Hippocampal formation (tissue), 2 donors: ENCODE results near the gene DPCD.
"Not testable (repeated sequence)": the region's sequence is repeated elsewhere in the genome, so short reads cannot be mapped to it uniquely, and the experiment has no call there.

Source experiments
- DNase-seq, 2 donors: peaks; one replicate each; lab custom pipeline; 2025; lab: John Stamatoyannopoulos, UW

DPCD gene

GRCh38 chr10:101585841-101586240 is 2.3 kb upstream of the DPCD start:
- DNase-seq = no peak

GRCh38 chr10:101588879-101589278 is 758 bp downstream of the DPCD start:
- DNase-seq = no peak

DNA sequence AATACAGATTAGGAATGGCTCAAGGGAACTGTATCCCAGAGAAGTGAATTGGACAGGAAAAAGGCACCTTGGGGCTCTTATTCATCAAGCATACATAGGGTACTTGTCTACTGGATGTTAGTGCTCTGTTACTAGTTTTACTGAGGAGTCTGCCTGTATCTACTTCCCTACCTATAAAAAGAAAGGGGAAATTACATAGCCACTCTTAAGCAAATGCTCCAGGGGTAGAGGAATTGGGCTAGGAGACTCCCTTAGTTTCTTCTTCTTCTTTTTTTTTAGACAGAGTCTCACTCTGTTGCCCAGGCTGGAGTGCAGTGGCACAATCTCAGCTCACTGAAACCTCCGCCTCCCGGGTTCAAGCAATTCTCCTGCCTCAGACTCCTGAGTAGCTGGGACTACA is 5.2 kb downstream of the DPCD start:
- not testable (repeated sequence) for DNase-seq

DNA sequence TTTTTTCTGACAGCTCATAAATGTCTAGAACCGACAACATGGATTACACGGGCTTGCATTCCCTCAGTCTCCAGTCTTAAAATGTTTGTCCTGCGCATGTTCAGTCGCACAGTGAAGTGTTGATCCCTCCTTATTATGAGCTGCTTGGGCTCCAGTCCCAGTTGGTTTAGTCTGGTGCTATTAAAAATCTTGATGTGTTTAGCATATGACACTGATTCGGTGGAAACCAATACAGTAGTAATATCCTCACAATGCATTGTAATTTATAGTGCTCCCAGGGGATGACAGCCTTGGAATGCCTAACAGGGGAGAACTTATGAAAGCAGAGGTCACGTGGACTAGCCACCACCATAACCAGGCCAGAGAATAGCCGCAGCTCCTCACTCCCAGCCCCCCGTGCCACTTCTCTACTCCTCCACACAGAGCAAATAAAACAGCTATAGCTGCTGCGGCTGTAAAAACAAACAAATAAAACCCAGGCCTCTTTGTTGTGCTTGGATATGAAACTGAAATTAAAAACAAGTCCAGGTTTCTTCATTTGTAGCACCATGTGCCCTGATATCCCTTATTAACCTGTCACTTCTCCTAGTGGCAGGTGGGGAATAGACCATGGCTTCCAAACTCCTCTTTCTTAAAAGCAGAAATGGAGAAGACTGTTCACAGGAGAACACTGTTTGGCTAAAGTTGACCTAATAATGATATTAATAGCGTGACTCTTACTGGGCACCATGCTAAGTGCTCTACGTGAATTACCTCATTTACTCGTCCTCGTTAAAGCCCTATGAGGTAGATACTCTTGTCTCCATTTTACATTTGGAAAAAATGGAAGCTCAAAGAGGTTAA is 7.7 kb downstream of the DPCD start:
- DNase-seq = no peak

DNA sequence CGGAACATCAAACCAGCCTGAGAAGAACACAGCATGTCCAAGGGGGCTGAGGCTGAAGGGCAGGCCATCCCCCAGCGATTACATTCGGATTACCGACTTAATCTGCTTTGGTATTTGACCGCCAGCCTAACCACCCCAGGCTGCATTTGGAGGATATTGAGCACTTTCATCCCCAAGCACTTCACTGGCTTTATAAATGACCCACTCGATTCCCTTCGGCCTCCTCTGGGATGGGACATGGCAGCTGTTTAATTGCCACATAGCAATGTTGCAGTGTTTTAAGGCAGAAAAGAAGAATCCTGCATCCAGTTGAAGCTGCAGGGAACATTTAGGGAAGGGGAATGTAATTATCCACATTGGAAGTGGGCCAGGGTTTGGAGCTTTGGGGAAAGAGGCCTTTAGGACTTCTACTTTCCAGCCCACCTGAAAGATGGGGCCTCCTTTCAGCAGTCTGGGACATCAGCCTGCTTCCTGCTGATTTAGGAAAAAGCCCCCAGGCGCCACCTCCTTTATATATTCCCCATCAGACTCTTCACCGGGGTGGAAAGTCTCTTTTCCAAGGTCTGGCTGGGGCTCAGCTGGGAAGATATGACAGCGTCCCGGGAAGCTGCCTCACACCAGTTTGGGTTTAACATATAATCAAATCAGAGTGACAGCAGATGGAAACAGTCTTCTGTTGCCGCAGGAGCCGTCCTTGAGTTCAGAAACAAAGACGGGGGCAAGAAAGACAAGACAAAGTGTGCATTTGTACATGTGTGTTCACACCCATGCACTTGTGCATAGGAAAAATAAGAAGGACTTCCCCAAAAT is 9.2 kb downstream of the DPCD start:
- DNase-seq = no peak

GRCh38 chr10:101601541-101601940 is 13.4 kb downstream of the DPCD start:
- no peak for DNase-seq

DNA sequence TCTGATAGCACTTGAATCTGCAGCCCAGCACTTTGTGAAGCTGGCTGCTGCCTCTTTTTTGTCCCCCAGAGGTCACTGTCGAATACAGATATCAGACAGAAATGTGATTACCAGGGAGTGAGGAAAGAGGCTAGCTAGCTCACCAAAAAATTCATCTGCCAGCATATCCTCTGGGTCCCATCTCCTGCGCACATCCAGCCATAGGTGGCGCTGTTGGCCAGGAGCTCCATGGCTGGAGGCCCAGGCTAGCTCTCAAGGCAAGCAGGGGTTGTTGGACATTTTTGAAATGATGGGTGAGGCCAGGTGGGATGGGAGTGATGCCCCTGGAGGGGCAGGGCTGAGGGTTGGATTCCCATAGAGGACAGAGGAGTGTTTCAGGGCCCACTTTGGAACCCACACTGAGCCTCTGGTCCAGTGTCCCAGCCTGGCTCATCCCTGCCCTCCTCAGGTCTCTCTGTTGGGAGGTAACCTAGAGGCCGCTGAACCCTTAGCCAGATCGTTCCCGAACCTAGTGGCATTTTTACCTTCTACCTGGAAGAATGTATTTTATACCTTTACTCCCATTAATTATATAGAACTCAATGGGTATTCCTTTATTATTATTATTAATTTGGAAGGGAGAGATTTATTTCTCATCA is 14.8 kb downstream of the DPCD start:
- DNase-seq = peak; percentile 65 to 72

DNA sequence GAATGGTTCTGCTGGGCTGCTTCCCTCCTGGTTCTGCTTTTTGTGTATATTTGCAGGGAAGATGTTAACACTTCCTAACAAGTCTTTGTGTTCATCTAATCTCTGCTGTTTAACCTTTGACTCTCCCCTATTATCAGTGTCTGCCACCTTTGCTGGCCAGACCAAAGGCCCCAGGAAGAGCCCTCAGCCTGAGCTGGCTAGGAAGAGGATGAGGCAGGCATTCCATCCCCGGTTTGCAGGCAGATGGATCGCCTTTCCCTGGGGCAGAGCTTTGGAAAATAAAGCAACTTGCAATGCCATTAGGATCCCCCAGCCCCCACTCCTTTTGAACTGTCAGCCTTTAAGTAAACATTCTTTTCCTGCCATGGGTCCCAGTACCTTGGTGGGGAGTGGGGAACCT is 19.0 kb downstream of the DPCD start:
- DNase-seq = no peak

DNA sequence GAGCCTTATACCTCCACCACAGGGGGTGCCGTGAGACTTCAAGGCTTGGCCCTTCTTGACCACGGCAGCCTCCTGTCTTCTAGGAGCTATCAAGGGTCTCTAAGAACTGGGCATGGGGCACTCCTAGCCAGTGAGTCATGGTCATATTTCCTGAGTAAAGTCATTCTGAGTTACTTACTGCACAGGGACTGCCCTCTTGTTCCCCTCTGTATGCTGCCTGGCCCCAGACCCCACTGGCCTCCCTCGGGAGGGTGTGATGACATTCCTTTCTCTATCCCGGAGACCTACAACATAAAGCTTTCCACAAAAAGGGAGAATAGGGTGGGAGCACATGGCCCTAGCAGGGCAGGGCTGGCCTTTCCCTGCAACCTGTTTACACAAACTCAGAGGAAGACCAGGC is 21.4 kb downstream of the DPCD start:
- DNase-seq = no peak

DNA sequence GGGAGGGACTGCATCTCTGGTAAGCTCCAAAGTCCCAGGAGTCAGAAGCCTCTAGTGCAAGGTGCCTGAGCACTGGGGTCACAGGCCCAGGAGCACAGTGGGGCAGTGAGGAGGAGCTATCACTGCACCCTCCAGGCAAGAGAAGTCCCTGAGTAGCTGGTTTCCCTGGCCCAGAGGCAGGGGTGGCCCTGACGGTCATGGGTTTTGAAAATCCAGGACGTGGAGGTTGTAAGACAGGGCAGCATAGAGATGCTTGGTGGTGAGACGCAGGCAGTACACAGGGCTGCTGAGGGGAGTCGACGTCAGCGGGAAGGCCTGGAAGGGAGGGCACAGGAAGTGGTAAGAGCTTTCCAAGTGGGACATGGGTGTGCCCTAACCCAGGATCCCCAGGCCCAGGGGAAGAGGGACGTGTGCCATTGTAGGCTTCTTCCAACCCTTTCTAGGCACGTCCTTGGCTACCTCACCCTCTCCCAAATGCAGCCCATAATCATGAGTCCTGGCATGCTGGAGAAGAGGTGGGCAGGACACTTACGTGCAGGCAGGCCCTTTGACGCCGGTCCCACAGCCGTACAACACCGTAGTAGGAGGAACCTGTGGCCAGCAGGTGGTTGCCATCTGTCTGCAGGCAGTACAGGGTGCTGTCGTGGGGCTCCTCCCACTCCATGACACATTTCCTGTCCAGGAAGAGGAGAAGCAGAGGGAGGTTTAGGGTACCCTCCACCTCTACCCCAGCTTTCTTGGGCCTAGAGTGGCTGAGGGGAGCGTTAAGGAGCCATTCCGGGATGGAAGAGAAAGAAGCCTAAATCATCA is 23.2 kb downstream of the DPCD start:
- DNase-seq = no peak

- no peak for DNase-seq
Observed at GRCh38 chr10:101612086-101612485, 24.0 kb downstream of the DPCD start.

DNA sequence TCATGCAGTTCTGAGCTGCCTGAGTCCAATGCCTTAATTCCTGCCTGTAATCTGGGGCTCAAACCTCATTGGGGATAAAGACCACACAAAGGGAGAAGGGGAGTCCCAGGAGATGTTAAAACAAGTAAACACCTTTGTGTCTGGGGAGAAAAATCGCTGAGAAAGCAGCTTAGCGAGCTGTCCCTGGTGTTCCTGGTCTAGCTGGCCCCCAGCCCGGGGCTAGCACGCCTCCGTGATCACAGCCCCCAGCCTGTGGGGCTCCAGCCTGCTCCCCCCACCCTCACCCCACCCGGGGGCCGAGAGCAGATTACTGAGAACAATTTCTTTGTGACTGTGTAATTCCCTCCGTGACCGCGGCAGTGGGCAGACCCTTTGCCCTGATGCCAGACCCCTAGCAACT is 24.8 kb downstream of the DPCD start:
- no peak for DNase-seq

GRCh38 chr10:101613646-101614045 is 25.5 kb downstream of the DPCD start:
- DNase-seq = no peak

DNA sequence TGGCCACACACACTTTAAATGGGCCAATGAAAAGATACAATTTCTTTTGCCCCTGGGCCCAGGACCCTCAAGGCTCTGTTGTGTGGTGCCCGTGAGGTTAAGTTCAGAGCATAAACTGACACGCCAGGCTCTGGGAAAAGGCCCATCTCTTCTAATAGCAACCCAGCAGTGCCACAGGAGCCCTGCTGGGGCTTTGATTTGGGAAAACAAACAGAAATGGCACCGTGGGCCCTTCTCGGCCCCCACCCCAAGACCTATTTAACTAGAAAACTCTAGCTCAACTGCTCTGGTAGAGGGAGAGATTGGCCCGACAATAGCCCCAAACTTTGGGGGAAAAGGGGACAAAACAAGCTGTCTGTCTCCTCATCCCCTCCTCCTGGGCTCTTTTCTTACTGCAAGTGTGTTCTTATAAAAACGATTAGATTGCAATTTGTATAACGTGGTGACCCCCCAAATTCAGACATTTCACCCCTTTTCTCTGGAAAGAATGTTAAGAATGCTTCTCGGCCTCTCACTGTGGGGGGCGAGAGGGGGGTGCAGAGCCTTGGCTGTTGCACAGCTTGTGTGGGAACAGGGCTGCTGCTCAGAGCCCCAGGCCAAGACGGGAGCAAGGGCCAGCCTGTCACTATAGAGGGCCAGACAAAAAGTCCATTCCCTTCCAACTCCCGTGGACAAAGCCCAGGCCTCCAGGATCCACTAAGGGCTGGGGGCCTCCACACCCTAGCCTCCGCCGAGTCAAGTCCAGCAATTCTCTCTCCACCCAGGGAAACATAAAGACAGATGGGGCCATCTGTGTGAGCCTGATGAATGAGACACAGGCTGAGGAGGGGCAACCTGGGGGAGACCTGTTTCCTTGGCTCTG is 26.8 kb downstream of the DPCD start:
- no peak for DNase-seq

- DNase-seq = no peak
Observed at GRCh38 chr10:101615525-101616116, 27.5 kb downstream of the DPCD start.

GRCh38 chr10:101616415-101617101 is 28.4 kb downstream of the DPCD start:
- DNase-seq = no peak

DNA sequence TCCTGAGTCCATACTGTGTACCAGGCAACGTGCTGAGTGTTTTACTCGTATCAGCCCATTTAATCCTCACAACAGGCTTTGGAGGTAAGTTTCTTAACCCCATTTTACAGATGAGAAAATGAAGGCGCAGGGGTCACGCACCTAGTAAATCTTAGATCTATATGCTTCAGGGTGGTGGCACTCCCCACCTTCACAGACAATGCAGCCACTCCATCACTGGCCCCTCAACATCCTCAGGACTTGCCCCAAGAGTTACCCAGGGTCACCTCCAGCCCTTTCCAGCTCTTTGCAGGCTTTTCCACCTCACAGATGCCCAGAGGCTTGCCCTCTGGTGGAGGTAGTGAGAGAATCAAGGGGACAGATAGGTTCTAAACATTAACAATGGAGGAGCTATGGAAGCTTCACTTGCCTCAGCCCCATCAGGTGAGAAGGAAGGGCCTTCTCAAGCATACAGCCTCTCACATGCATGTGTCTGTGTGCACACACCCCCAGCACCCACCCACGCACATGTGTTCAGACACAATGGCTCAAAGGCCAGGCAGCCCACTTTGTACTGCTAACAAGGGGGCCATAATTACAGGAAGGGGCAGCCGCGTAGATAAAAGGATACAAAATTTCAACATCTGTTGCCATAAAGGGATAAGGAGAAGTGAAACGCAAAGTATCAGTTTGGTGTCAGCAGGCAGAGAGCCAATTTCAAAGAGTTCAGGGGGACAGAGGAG is 29.1 kb downstream of the DPCD start:
- DNase-seq = no peak

DNA sequence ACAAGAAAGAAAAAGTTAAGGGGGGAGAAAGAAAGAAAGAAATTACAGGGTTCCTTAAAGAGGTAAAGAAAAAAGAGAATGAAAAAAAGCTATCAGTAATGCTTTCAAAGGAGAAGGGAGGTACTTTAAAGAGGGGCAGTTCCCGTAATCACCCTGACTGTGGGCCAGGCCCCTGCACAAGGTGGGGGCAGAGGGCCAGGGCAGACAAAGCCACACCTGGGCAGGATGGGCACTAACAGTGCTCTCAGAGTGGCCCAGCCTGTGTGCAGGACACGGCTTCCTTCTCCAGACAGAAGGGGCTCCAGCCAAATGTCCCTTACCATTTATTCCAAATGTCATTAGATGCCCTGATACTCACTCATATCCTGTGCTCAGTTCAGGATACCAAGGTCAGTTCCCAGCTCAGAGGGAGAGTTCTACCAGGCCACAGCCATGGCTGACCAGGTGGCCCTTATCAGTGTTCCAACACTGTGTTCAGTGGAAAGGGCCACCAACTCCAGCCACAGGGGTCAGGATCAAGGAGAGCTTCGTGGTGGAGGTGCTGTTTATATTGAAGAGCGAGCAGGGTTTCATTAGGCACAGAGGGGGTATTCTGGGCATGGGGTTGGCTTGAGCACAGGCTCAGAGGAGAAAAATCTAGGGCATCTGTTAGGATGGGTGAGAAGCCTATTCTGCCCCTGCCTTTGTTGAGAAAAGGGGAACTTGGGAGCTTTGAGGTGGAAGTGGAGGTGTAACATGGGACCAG is 29.9 kb downstream of the DPCD start:
- DNase-seq = no peak

- DNase-seq = no peak
Observed at GRCh38 chr10:101618871-101619270, 30.8 kb downstream of the DPCD start.
